GM20000 (cell line): ENCODE data around the gene LMO7.

ENCODE experiments used
- DNase-seq: peaks from one replicate; pipeline ENCODE4 v3.0.0; 2012; ENCODE audit warnings: low spot score
- CTCF ChIP-seq: IDR thresholded peaks from 2 replicates; pipeline ENCODE4 v1.5.1; 2012; ENCODE audit warnings: mild to moderate bottlenecking, control low read depth; ENCODE audit errors: extremely low read depth, missing control alignments

LMO7 gene

GRCh38 chr13:75881109-75881775 is 245.1 kb downstream of the LMO7 start:
- no peak for TF ChIP-seq CTCF

GRCh38 chr13:75882261-75882660 is 246.1 kb downstream of the LMO7 start:
- DNase-seq = no peak
- TF ChIP-seq CTCF = no peak

More at GRCh38 chr13:75881109-75881775, 245.1 kb downstream of the LMO7 start:
- no peak for DNase-seq

GRCh38 chr13:75889427-75889826 is 253.3 kb downstream of the LMO7 start:
- DNase-seq = no peak
- TF ChIP-seq CTCF = no peak

- TF ChIP-seq CTCF = no peak
- DNase-seq = no peak
Observed at GRCh38 chr13:75895168-75895567, 259.0 kb downstream of the LMO7 start.

GRCh38 chr13:75896271-75896670 is 260.1 kb downstream of the LMO7 start:
- no peak for DNase-seq
- TF ChIP-seq CTCF = no peak

- no peak for TF ChIP-seq CTCF
- DNase-seq = no peak
Observed at GRCh38 chr13:75897386-75897785, 261.3 kb downstream of the LMO7 start.

GRCh38 chr13:75901501-75901900 is 265.4 kb downstream of the LMO7 start:
- no peak for TF ChIP-seq CTCF
- DNase-seq = no peak
